ENCODE results near the gene USP21. TPM values are rescaled to one million over a fixed set of nuclear protein-coding genes. Genes with fewer than 3 reads are reported as not detected.

USP21 gene
- total RNA-seq (2014; rRNA removed; shearing (Covaris generic)), result 12.2 and 17.1 TPM in 2 replicates

GRCh38 chr1:161159087-161159912 is at the start of gene USP21:
Gene USP21 (plus strand): TSS chr1:161159500. CDS start chr1:161160641, 1,141 bp downstream.

GRCh38 chr1:161117759-161118581 is 41.3 kb upstream of the USP21 start, which contains the start of the genes NIT1 and PFDN2:
Gene NIT1 (plus strand): TSS chr1:161118105. CDS start chr1:161118177, 72 bp downstream.
Gene PFDN2 (minus strand): TSS chr1:161118037. CDS start chr1:161118026, 11 bp downstream.

GRCh38 chr1:161132410-161133219 is 26.7 kb upstream of the USP21 start, which contains the start of gene DEDD:
Gene DEDD (minus strand): TSS chr1:161132667. CDS start chr1:161124462, 8,205 bp downstream.

GRCh38 chr1:161153682-161154337 is 5.5 kb upstream of the USP21 start, which contains the start of gene UFC1:
Gene UFC1 (plus strand): TSS chr1:161153978. CDS start chr1:161153998, 20 bp downstream.

GRCh38 chr1:161165742-161166668 is 6.7 kb downstream of the USP21 start, which contains the start of gene PPOX:
Gene PPOX (plus strand): TSS chr1:161166426. CDS start chr1:161166848, 422 bp downstream.

GRCh38 chr1:161177112-161177935 is 18.0 kb downstream of the USP21 start, which contains the start of gene B4GALT3:
Gene B4GALT3 (minus strand): TSS chr1:161177507. CDS start chr1:161176060, 1,447 bp downstream.

GRCh38 chr1:161198897-161199431 is 39.7 kb downstream of the USP21 start, which contains the start of gene ADAMTS4:
Gene ADAMTS4 (minus strand): TSS chr1:161199054. CDS start chr1:161198627, 427 bp downstream.

GRCh38 chr1:161201836-161202712 is 42.8 kb downstream of the USP21 start, which contains the start of gene NDUFS2:
Gene NDUFS2 (plus strand): TSS chr1:161202367. CDS start chr1:161202386, 19 bp downstream.

GRCh38 chr1:161215076-161215475 is 55.8 kb downstream of the USP21 start, which contains the start of gene FCER1G:
Gene FCER1G (plus strand): TSS chr1:161215295. CDS start chr1:161215322, 27 bp downstream.

Small RNAs within 50 kb of the gene (small RNA-seq; reads per million reads assigned to genes)
- gene RF01225, result not detected

Other genes with a start within 250 kb of the USP21 start
- 0.15 TPM in 1 of 2 replicates, not detected in the other for gene ITLN2, start 204.7 kb upstream of the USP21 start, total RNA-seq (2014; rRNA removed; shearing (Covaris generic))
- gene F11R, start 138.3 kb upstream of the USP21 start, total RNA-seq (2014; rRNA removed; shearing (Covaris generic)), result 4.0 and 5.7 TPM in 2 replicates
- 0.83 TPM in 1 of 2 replicates, not detected in the other for gene TSTD1, start 120.5 kb upstream of the USP21 start, total RNA-seq (2014; rRNA removed; shearing (Covaris generic))
- gene USF1, start 113.5 kb upstream of the USP21 start, total RNA-seq (2014; rRNA removed; shearing (Covaris generic)), result 80.3 and 97.9 TPM in 2 replicates
- gene ARHGAP30, start 89.6 kb upstream of the USP21 start, total RNA-seq (2014; rRNA removed; shearing (Covaris generic)), result 1.1 and 2.7 TPM in 2 replicates
- gene NECTIN4, start 69.9 kb upstream of the USP21 start, total RNA-seq (2014; rRNA removed; shearing (Covaris generic)), result 0.27 and 1.2 TPM in 2 replicates
- gene KLHDC9, start 61.1 kb upstream of the USP21 start, total RNA-seq (2014; rRNA removed; shearing (Covaris generic)), result not detected in 2 replicates
- 405 and 434 TPM in 2 replicates for gene PFDN2, start 41.5 kb upstream of the USP21 start, total RNA-seq (2014; rRNA removed; shearing (Covaris generic))
- gene NIT1, start 41.4 kb upstream of the USP21 start, total RNA-seq (2014; rRNA removed; shearing (Covaris generic)), result 35.0 and 38.6 TPM in 2 replicates
- 39.8 and 45.0 TPM in 2 replicates for gene DEDD, start 26.8 kb upstream of the USP21 start, total RNA-seq (2014; rRNA removed; shearing (Covaris generic))
- 149 and 159 TPM in 2 replicates for gene UFC1, start 5.5 kb upstream of the USP21 start, total RNA-seq (2014; rRNA removed; shearing (Covaris generic))
- gene PPOX, start 6.9 kb downstream of the USP21 start, total RNA-seq (2014; rRNA removed; shearing (Covaris generic)), result 29.7 and 37.1 TPM in 2 replicates
- 55.0 and 56.1 TPM in 2 replicates for gene B4GALT3, start 18.0 kb downstream of the USP21 start, total RNA-seq (2014; rRNA removed; shearing (Covaris generic))
- gene ADAMTS4, start 39.6 kb downstream of the USP21 start, total RNA-seq (2014; rRNA removed; shearing (Covaris generic)), result 0.15 and 0.50 TPM in 2 replicates
- 304 and 309 TPM in 2 replicates for gene NDUFS2, start 42.9 kb downstream of the USP21 start, total RNA-seq (2014; rRNA removed; shearing (Covaris generic))
- not detected in 2 replicates for gene FCER1G, start 55.8 kb downstream of the USP21 start, total RNA-seq (2014; rRNA removed; shearing (Covaris generic))
- not detected in 2 replicates for gene APOA2, start 64.1 kb downstream of the USP21 start, total RNA-seq (2014; rRNA removed; shearing (Covaris generic))
- 11.1 and 12.2 TPM in 2 replicates for gene TOMM40L, start 66.6 kb downstream of the USP21 start, total RNA-seq (2014; rRNA removed; shearing (Covaris generic))
- not detected in 2 replicates for gene NR1I3, start 78.7 kb downstream of the USP21 start, total RNA-seq (2014; rRNA removed; shearing (Covaris generic))
- not detected in 2 replicates for gene PCP4L1, start 99.2 kb downstream of the USP21 start, total RNA-seq (2014; rRNA removed; shearing (Covaris generic))
- 6.0 and 6.9 TPM in 2 replicates for gene MPZ, start 150.5 kb downstream of the USP21 start, total RNA-seq (2014; rRNA removed; shearing (Covaris generic))
- gene SDHC, start 154.9 kb downstream of the USP21 start, total RNA-seq (2014; rRNA removed; shearing (Covaris generic)), result 27.0 and 28.4 TPM in 2 replicates
- gene CFAP126, start 208.4 kb downstream of the USP21 start, total RNA-seq (2014; rRNA removed; shearing (Covaris generic)), result not detected in 2 replicates

All from A375 (cell line).